T-helper 2 cell (primary cell): ENCODE data around the gene RASSF3.
"Not testable (repeated sequence)": the region's sequence is repeated elsewhere in the genome, so short reads cannot be mapped to it uniquely, and the experiment has no call there.

Source experiments
- DNase-seq, 5 experiments: peaks; one replicate each; pipeline versions ENCODE4 v3.0.0 to v3.0.0-alpha.2; 2012 to 2022
- total RNA-seq, 2 donors: gene quantifications; one replicate each; lab custom pipeline; 2026; lab: John Stamatoyannopoulos, UW

Gene RASSF3
- total RNA-seq, result 123 to 155 reads per million in 2 donors

- DNase-seq, result peak; percentile 46 to 89 (median 73)
Observed at GRCh38 chr12:64610079-64610659, at the start of gene RASSF3. Gene RASSF3 (plus strand): TSS chr12:64610495. CDS start chr12:64610633, 138 bp downstream.

DNA sequence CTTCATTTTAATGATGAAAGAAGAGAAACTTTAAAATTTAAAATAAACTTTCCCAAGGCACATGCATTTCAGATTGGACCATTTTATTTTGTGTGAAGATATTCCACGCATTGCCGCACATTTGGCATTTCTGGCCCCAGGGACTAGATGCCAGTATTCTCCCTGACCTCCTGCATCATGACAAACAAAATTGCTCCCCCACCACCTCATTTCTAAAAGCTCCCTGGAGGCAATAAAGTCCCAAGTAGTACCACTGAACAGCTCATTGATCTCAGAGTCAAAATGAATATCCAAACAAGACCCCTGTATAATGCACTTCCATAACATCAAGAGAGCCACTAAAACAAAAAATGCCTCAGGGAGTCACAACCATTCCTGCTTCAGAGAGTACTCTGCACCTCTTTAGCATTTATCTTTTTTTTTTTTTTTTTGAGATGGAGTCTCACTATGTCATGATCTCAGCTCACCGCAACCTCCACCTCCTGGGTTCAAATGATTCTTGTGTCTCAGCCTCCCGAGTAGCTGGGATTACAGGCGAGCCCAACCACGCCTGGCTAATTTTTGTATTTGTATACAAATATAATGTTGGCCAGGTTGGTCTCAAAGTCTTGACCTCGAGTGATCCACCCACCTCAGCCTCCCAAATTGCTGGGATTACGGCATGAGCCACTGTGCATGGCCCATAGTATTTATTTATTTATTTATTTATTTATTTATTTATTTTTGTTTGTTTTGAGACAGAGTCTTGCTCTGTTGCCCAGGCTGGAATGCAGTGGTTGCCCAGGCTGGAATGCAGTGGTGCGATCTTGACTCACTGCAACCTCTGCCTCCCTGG lies 48.8 kb upstream of the RASSF3 start:
- no peak for DNase-seq

DNA sequence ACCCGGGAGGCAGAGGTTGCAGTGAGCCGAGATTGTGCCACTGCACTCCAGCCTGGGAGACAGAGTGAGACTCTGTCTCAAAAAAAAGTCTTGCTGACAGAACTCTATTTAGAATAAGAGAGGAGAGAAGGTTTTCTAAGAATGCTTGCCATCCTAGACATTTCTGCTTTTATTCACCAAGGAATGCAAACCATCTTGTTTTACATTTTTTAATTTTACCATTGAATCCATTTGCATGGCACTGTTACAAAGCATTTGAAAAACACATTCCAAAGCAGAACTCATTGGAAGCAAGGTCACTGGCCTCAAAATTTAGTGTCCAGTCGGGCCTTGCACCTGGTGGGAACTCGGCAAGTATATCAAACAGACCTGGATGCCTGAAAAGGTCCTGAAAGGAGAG lies 44.2 kb upstream of the RASSF3 start:
- no peak for DNase-seq

- no peak for DNase-seq
Observed at GRCh38 chr12:64566831-64567517, 43.3 kb upstream of the RASSF3 start.

- no peak for DNase-seq
Observed at GRCh38 chr12:64567570-64567969, 42.7 kb upstream of the RASSF3 start.

- DNase-seq, result no peak
Observed at GRCh38 chr12:64568298-64568697, 42.0 kb upstream of the RASSF3 start.

DNA sequence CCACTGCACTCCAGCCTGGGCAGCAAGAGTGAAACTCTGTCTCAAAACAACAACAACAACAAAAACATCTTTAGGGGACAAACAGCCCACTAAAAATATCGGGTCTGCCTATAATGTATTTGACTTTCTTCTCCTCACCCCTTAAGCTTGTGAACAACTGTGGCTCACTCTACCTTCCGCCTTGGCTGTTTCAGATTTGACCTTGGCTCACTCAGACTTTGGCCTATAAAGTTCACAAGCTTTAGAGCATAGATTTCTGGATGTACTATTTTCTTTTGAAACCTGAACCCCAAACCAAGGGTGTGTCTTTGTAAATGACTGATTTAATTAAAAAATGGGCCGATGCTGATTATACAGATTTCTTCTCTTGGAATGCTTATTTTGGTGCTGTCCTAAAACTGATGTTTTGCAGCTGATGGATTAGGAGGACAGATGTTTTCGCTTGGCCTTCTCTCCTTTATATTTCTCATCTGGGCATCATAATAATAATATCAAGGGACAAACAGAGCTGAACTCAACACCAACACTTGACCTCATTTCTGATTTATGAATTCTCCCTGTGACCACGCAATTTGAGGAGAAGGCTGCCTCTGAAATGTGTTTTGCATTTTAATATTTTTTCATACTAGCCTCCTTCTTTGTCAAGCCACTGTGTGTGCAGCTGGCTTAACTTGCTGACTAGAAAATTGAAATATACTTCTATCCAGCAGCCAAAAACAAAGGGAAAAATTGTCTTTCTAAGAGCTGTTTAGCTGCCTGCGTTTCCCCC lies 40.2 kb upstream of the RASSF3 start:
- DNase-seq, result no peak

DNA sequence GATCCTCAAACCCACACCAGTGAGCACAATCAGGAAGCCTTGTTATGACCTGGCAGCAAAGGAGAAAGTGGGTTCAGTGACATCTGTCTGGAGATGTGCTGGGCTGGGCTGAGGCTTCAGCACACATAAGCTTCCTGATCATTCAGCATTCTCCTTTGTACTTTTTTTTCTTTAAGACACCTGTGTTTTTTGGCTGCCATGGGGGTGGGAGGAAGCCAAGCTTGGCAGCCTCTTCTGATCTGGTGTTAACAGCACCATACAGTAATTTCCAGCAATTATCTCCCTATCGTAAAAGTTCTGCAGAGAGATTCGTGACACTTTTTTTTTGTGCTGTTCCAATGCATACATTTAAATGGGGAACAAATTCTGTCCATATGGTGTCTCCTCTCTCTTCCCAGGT lies 38.9 kb upstream of the RASSF3 start:
- DNase-seq, result no peak

DNA sequence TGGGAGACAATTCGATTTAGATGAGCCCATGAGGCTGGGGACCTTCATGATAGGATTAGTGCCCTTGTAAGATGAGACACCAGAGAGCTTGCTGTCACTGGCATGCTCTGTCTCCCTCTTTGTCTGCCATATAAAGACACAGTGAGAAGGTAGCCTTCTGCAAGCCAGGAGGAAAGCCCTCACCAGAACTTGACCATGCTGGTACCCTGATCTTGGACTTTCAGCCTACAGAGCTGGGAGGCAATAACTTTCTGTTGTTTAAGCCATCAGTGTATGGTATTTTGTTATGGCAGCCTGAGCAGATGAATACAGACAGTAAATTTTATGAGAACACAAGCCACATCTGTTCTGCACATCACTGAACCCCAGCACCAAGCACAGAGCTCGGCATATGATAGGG lies 38.1 kb upstream of the RASSF3 start:
- no peak for DNase-seq

DNA sequence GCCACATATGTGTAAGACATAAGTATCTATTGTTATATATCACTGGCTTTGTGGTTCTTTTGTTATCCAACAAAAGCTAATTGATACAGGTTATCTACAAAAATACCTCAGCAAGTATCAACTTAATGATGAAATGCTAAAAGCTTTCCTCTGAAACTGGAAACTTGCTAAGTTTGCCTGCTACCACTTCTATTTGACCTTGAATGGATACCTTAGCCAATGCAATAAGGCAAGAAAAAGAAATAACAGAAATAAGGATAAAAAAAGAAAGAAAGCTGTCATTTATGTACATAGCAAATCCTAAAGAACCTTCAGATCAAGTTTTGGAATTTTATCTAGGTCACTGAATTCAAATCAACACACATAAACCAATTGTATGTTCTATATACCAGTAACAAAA lies 35.5 kb upstream of the RASSF3 start:
- DNase-seq, result no peak

GRCh38 chr12:64577046-64577445 lies 33.2 kb upstream of the RASSF3 start:
- DNase-seq, result no peak

GRCh38 chr12:64578566-64578965 lies 31.7 kb upstream of the RASSF3 start:
- DNase-seq, result no peak

- DNase-seq, result no peak
Observed at GRCh38 chr12:64580681-64581080, 29.6 kb upstream of the RASSF3 start.

- DNase-seq, result no peak
Observed at GRCh38 chr12:64582114-64582513, 28.2 kb upstream of the RASSF3 start.

GRCh38 chr12:64582862-64583261 lies 27.4 kb upstream of the RASSF3 start:
- DNase-seq, result no peak

DNA sequence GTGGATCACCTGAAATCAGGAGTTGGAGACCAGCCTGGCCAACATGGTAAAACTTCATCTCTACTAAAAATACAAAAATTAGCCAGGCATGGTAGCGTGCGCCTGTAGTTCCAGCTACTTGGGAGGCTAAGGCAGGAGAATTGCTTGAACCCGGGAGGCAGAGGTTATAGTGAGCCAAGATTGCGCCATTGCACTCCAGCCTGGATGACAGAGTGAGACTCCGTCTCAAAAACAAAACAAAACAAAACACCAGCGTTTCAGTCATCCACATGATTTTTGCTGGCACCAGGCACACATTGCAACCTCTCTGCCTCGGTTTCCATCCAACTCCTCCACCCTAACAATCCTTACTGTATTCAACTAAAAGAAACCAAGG lies 26.9 kb upstream of the RASSF3 start:
- not testable (repeated sequence) for DNase-seq

- DNase-seq, result peak in 1 of 5 experiments; percentile 66
Observed at GRCh38 chr12:64583771-64584421, 26.4 kb upstream of the RASSF3 start.

DNA sequence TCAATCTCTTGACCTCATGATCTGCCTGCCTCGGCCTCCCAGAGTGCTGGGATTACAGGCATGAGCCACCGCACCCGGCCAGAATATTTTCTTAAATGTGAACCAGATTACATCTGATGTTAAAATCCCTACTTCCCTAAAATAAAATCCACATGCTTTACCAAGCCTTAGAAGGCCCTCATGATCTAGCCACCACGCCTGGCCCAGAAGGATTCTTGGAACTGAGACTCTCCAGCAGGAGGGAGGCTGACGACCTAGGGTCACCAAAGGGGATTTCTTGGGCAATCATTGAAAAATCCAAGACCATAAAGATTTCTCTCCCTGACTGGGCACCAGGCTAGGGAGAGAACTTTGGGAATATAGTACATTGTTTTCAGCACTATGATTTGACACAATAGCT lies 25.2 kb upstream of the RASSF3 start:
- no peak for DNase-seq

DNA sequence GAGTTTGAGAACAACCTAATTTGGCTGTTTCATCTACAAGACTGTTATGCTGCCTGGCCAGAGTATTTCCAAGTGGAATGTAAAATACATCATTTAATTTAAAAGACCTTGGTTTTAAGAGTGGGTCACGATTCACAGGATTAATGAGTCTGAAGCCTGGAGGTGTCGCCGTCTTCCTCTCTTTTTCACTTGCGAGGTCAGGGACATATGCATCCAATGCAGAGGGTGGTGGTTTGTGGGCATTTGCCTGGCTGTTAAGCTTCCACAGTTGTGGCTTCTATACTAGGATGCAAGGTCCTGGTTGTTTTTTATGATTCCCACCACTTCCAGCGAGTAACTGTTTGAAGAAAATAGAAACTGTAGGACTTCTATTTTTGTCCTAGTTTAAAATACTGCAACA lies 22.8 kb upstream of the RASSF3 start:
- no peak for DNase-seq

DNA sequence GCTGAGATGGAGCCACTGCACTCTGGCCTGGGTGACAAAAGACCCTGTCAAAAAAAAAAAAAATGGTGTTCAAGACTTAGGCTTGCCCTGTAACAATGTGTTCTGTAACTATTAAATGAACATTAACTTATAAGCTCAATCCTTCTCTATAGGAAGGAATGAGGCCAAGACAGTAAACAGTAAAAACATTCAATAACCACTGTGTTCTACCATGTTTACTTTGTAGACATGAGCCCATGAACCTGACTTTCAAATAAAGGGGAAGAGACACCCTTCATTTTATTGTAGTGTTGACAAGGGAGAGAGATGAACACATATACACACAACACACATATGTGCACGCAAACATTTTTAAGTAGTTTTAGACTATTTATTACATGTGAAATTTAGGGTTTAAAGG lies 20.1 kb upstream of the RASSF3 start:
- DNase-seq, result no peak

GRCh38 chr12:64595863-64596793 lies 14.2 kb upstream of the RASSF3 start:
- DNase-seq, result no peak
